Motor neuron (in vitro differentiated cells): ENCODE results near the gene SOBP. TPM values are rescaled to one million over a fixed set of nuclear protein-coding genes. Genes with fewer than 3 reads are reported as not detected.

Source experiments
- ATAC-seq, 8 experiments: fragments of 200-7000 bp; cut with Tn5 transposase; replicated peaks in 6 of 8; 2 replicates each; pipeline ENCODE4 v1.8.0; 2021; ENCODE audit warnings: mild to moderate bottlenecking in 8 of 8, moderate library complexity in 8 of 8
- H3K27ac ChIP-seq, 2 donors: fragments of 250-450 bp; sonication (Bioruptor Pico); 2 replicates each; pipeline ENCODE4 v1.9.0; 2021; ENCODE audit warnings: antibody characterized with exemption in 2 of 2, mild to moderate bottlenecking in 2 of 2, moderate library complexity in 1 of 2
- H3K4me1 ChIP-seq, 2 donors: fragments of 250-450 bp; sonication (Bioruptor Pico); replicated peaks in 1 of 2; 2 replicates each; pipeline ENCODE4 v1.6.1; 2021; ENCODE audit warnings: antibody characterized with exemption in 2 of 2, mild to moderate bottlenecking in 2 of 2, moderate library complexity in 1 of 2
- H3K4me3 ChIP-seq, 5 donors: fragments of 250-450 bp; sonication (Bioruptor Pico); 2 replicates each; pipeline ENCODE4 v1.9.0; 2021; ENCODE audit warnings: antibody characterized with exemption in 5 of 5, mild to moderate bottlenecking in 5 of 5, moderate library complexity in 4 of 5
- WGBS, 10 experiments: fragments of 450-650 bp; shearing (Covaris generic); methylation state at CpG; one replicate each; pipeline ENCODE4 v1.0.0; 2022; 5-methylcytosine and 5-hydroxymethylcytosine counted together
- in situ Hi-C, 9 experiments: fragments of 400-800 bp; cut with MboI; loops; one replicate each; pipeline ENCODE4 v1.15.0; 2021; ENCODE audit warnings: low sequenced_read_pairs in 9 of 9, low pct_unique_long_range_greater_than_20kb in 2 of 9; ENCODE audit not compliant: unreplicated experiment in 9 of 9
- total RNA-seq, 8 experiments: library from RNA; unstranded; fragments of 300-600 nt; gene quantifications; 2 replicates each; pipeline versions ENCODE4 v1.2.3 to v1.2.4, GENCODE V29; 2022

Gene SOBP
- total RNA-seq, 8 experiments from 2014 or later = 1.2 to 42.5 (median 9.6) TPM

- in situ Hi-C loops = loop anchor here in 1 of 9 experiments (25.0 kb wide), 1 partner anchor 120 kb away; no protein-coding TSS in a partner anchor
- WGBS, 10 experiments = 2 to 92% (median 15%) methylated on average over 3 to 14 of the region's 14 CpGs; no CpG with 5 or more reads in 1 of the 10 experiments
- peak overlapping the region; percentile 62 to 94 (median 79) for H3K4me3 ChIP-seq
Observed at GRCh38 chr6:107491760-107492660, 2.1 kb downstream of the SOBP start.

GRCh38 chr6:107493158-107494057 lies 3.5 kb downstream of the SOBP start:
- Histone ChIP-seq H3K4me1 (peaks cover 9 to 38% of the 10 kb centered on the region in 2 donors), H3K4me3 (peak overlapping the region; percentile 62 to 94 (median 79)), H3K27ac (no peak overlapping the region)
- WGBS, 10 experiments = 0 to 83% (median 27%) methylated on average over 2 to 12 of the region's 12 CpGs
- peak in 1 of 8 experiments; percentile 10 for ATAC-seq
- in situ Hi-C loops = loop anchor here in 1 of 9 experiments (25.0 kb wide), 1 partner anchor 119 kb away; no protein-coding TSS in a partner anchor

More at GRCh38 chr6:107491760-107492660, 2.1 kb downstream of the SOBP start:
- Histone ChIP-seq H3K27ac (peak overlapping the region in 1 of 2 donors; percentile 81), H3K4me1 (peaks cover 11 to 35% of the 10 kb centered on the region in 2 donors)
- no peak for ATAC-seq

GRCh38 chr6:107495196-107495643 lies 5.3 kb downstream of the SOBP start:
- in situ Hi-C loops = loop anchor here in 1 of 9 experiments (25.0 kb wide), 1 partner anchor 117 kb away; no protein-coding TSS in a partner anchor
- H3K4me3 ChIP-seq = peak overlapping the region in 1 of 5 donors; percentile 62
- ATAC-seq = no peak
- no peak overlapping the region for H3K27ac ChIP-seq
- peaks cover 9 to 40% of the 10 kb centered on the region in 2 donors for H3K4me1 ChIP-seq
- 21 to 83% (median 65%) methylated on average over 1 to 7 of the region's 7 CpGs; no CpG with 5 or more reads in 4 of the 10 experiments for WGBS, 10 experiments

- H3K4me1 ChIP-seq = peaks cover 9 to 40% of the 10 kb centered on the region in 2 donors
- no peak overlapping the region for H3K27ac ChIP-seq
- in situ Hi-C loops = loop anchor here in 1 of 9 experiments (25.0 kb wide), 1 partner anchor 116 kb away; no protein-coding TSS in a partner anchor
- no peak for ATAC-seq
- H3K4me3 ChIP-seq = peak overlapping the region in 1 of 5 donors; percentile 1
- 25 to 100% (median 80%) methylated on average over 1 to 2 of the region's 2 CpGs for WGBS, 10 experiments
Observed at GRCh38 chr6:107495971-107496370, 6.1 kb downstream of the SOBP start.

GRCh38 chr6:107496892-107497684 lies 7.2 kb downstream of the SOBP start:
- H3K27ac ChIP-seq = no peak overlapping the region
- no peak for ATAC-seq
- no peak overlapping the region for H3K4me3 ChIP-seq
- in situ Hi-C loops = loop anchor here in 1 of 9 experiments (25.0 kb wide), 1 partner anchor 115 kb away; no protein-coding TSS in a partner anchor
- H3K4me1 ChIP-seq = peaks cover 18 to 47% of the 10 kb centered on the region in 2 donors
- WGBS, 10 experiments = 67 to 100% (median 100%) methylated on average over 1 of the region's 1 CpG; no CpG with 5 or more reads in 1 of the 10 experiments

- in situ Hi-C loops = no loop called here
- WGBS, 10 experiments = 19 to 100% (median 77%) methylated on average over 2 to 4 of the region's 4 CpGs
- peaks cover 20 to 35% of the 10 kb centered on the region in 2 donors for H3K4me1 ChIP-seq
- H3K27ac ChIP-seq = no peak overlapping the region
- H3K4me3 ChIP-seq = no peak overlapping the region
- ATAC-seq = peak in 1 of 8 experiments; percentile 52
Observed at GRCh38 chr6:107504270-107505026, 14.5 kb downstream of the SOBP start.

- Histone ChIP-seq H3K27ac (no peak overlapping the region), H3K4me3 (no peak overlapping the region), H3K4me1 (peaks cover 28 to 38% of the 10 kb centered on the region in 2 donors)
- WGBS, 10 experiments = 43 to 100% (median 90%) methylated on average over 1 of the region's 1 CpG; no CpG with 5 or more reads in 3 of the 10 experiments
- ATAC-seq = no peak
- in situ Hi-C loops = no loop called here
Observed at GRCh38 chr6:107506145-107506544, 16.2 kb downstream of the SOBP start.

GRCh38 chr6:107509506-107509905 lies 19.6 kb downstream of the SOBP start:
- peak in 5 of 8 experiments; percentile 9 to 92 (median 89) for ATAC-seq
- no peak overlapping the region for H3K27ac ChIP-seq
- H3K4me1 ChIP-seq = peaks cover 20 to 24% of the 10 kb centered on the region in 2 donors
- no peak overlapping the region for H3K4me3 ChIP-seq
- 0 to 100% (median 61%) methylated on average over 1 to 3 of the region's 3 CpGs; no CpG with 5 or more reads in 3 of the 10 experiments for WGBS, 10 experiments
- in situ Hi-C loops = no loop called here

GRCh38 chr6:107510108-107510507 lies 20.2 kb downstream of the SOBP start:
- Histone ChIP-seq H3K4me1 (peaks cover 18 to 24% of the 10 kb centered on the region in 2 donors), H3K27ac (no peak overlapping the region), H3K4me3 (no peak overlapping the region)
- ATAC-seq = no peak
- in situ Hi-C loops = no loop called here
- WGBS, 10 experiments = 58 to 100% (median 86%) methylated on average over 1 to 2 of the region's 2 CpGs; no CpG with 5 or more reads in 1 of the 10 experiments

GRCh38 chr6:107511511-107511993 lies 21.6 kb downstream of the SOBP start:
- Histone ChIP-seq H3K4me3 (no peak overlapping the region), H3K27ac (peak overlapping the region in 1 of 2 donors; percentile 53), H3K4me1 (peaks cover 18 to 24% of the 10 kb centered on the region in 2 donors)
- peak; percentile 4 to 100 (median 90) for ATAC-seq
- in situ Hi-C loops = no loop called here
- WGBS, 10 experiments = 37 to 64% (median 44%) methylated on average over 2 to 4 of the region's 5 CpGs; no CpG with 5 or more reads in 5 of the 10 experiments

- WGBS, 10 experiments = 51 to 100% (median 94%) methylated on average over 1 to 2 of the region's 2 CpGs; no CpG with 5 or more reads in 2 of the 10 experiments
- in situ Hi-C loops = no loop called here
- no peak for ATAC-seq
- H3K4me3 ChIP-seq = no peak overlapping the region
- no peak overlapping the region for H3K27ac ChIP-seq
- peaks cover 18 to 24% of the 10 kb centered on the region in 2 donors for H3K4me1 ChIP-seq
Observed at GRCh38 chr6:107513214-107513613, 23.3 kb downstream of the SOBP start.
